K562 (cell line): Measurements from ENCODE around the gene NUP188. TPM values are rescaled to one million over a fixed set of nuclear protein-coding genes. Genes with fewer than 3 reads are reported as not detected.

Source experiments
- ATAC-seq: fragments of 200-7000 bp; cut with Tn5 transposase; 3 replicates; pipeline ENCODE4 v1.9.1; 2020; ENCODE audit warnings: moderate library complexity
- BruUV-seq: library from RNA; stranded (reverse); fragments of 400-500 nt; replicated peaks from 2 replicates; lab custom pipeline; 2021; lab: Mats Ljungman, UMichigan
- CTCF ChIA-PET: fragments of 300-600 bp; formaldehyde crosslinking; extraction: SDS; loops from one replicate; lab custom pipeline; 2021; ENCODE audit warnings: low intra/inter-chr PET ratio; lab: Yijun Ruan, JAX
- POLR2A ChIA-PET: fragments of 300-600, 350-650 bp; sonication (Branson Sonifier 250); formaldehyde crosslinking; extraction: SDS; loops from one replicate; lab custom pipeline; 2021; ENCODE audit warnings: antibody characterized with exemption, inconsistent platforms; lab: Yijun Ruan, JAX
- DNase-seq, 4 experiments: peaks; one replicate each; pipeline versions ENCODE4 v3.0.0 to v3.0.0-alpha.2; 2011 to 2018; ENCODE audit warnings: low spot score in 3 of 4, mixed read lengths in 3 of 4; ENCODE audit errors: extremely low read depth in 1 of 4
- FAIRE-seq: peaks from 2 replicates; lab custom pipeline; 2011; peaks lifted over from hg19 to GRCh38; lab: Jason Lieb, UNC
- H2AFZ ChIP-seq: 2 replicates; pipeline ENCODE4 v1.6.0; 2011; ENCODE audit warnings: low read depth, low read length, control low read depth, inconsistent platforms
- H3K27ac ChIP-seq: fragments of 200-600 bp; 3 replicates; pipeline ENCODE4 v1.8.0; 2011; ENCODE audit warnings: low read depth, mild to moderate bottlenecking, control low read depth, inconsistent platforms, low read length, moderate library complexity, mixed read lengths; ENCODE audit errors: extremely low read depth
- H3K27me3 ChIP-seq, 2 experiments: fragments of 300-600 bp in 1 of 2; 2 replicates in 1 of 2; 3 replicates in 1 of 2; pipeline versions ENCODE4 v1.6.0 to v1.8.0; 2011; ENCODE audit warnings: inconsistent platforms in 2 of 2, low read length in 2 of 2, mild to moderate bottlenecking in 1 of 2, mixed read lengths in 1 of 2, moderate library complexity in 1 of 2; ENCODE audit not compliant: control insufficient read depth in 2 of 2, insufficient read depth in 2 of 2
- H3K36me3 ChIP-seq: fragments of 300-600 bp; 3 replicates; pipeline ENCODE4 v1.8.0; 2011; ENCODE audit warnings: mild to moderate bottlenecking, low read length, inconsistent platforms; ENCODE audit not compliant: control insufficient read depth, insufficient read depth
- H3K4me1 ChIP-seq, 2 experiments: fragments of 200-600 bp in 1 of 2; replicated peaks in 1 of 2; 2 replicates in 1 of 2; 3 replicates in 1 of 2; pipeline versions ENCODE4 v1.5.1 to v1.8.0; 2011; ENCODE audit warnings: inconsistent platforms in 2 of 2, low read length in 2 of 2, mild to moderate bottlenecking in 1 of 2, mixed read lengths in 1 of 2, moderate library complexity in 1 of 2; ENCODE audit not compliant: control insufficient read depth in 2 of 2, insufficient read depth in 2 of 2
- H3K4me2 ChIP-seq: 2 replicates; pipeline ENCODE4 v1.6.1; 2011; ENCODE audit warnings: low read length, control low read depth, inconsistent platforms, mixed read lengths; ENCODE audit not compliant: insufficient read depth
- H3K4me3 ChIP-seq: fragments of 200-600 bp; sonication (generic), shearing (Covaris generic); 2 replicates; pipeline ENCODE4 v1.5.1; 2016; ENCODE audit warnings: control low read depth, inconsistent platforms
- H3K79me2 ChIP-seq: fragments of 200-600 bp; 3 replicates; pipeline ENCODE4 v1.8.0; 2011; ENCODE audit warnings: low read length, inconsistent platforms; ENCODE audit not compliant: control insufficient read depth, insufficient read depth
- H3K9ac ChIP-seq, 2 experiments: 2 replicates each; pipeline versions ENCODE4 v1.6.0 to v1.6.1; 2011; ENCODE audit warnings: low read depth in 2 of 2, low read length in 2 of 2, control low read depth in 1 of 2, inconsistent platforms in 1 of 2, mild to moderate bottlenecking in 1 of 2, mixed read lengths in 1 of 2; ENCODE audit not compliant: insufficient read depth in 1 of 2
- H3K9me1 ChIP-seq: one replicate; pipeline ENCODE4 v1.6.0; 2011; ENCODE audit warnings: inconsistent platforms, mild to moderate bottlenecking, low read length, moderate library complexity; ENCODE audit not compliant: control insufficient read depth, insufficient read depth
- H3K9me3 ChIP-seq: replicated peaks from 2 replicates; pipeline ENCODE4 v1.5.1; 2011; ENCODE audit warnings: low read depth, low read length, inconsistent platforms; ENCODE audit not compliant: control insufficient read depth, insufficient read depth
- H4K20me1 ChIP-seq: replicated peaks from 2 replicates; pipeline ENCODE4 v1.6.1; 2011; ENCODE audit warnings: low read length, inconsistent platforms, mixed read lengths; ENCODE audit not compliant: control insufficient read depth, insufficient read depth
- ARHGAP35 ChIP-seq: fragments of 450-650 bp; IDR thresholded peaks from 2 replicates; pipeline ENCODE4 v1.6.1; 2018; ENCODE audit not compliant: partially characterized antibody
- ATF2 ChIP-seq: sonication (generic); formaldehyde crosslinking; IDR thresholded peaks from 2 replicates; pipeline ENCODE4 v1.8.1; 2022; ENCODE audit warnings: missing genetic modification reagents
- ZBTB5 ChIP-seq: fragments of 450-650 bp; IDR thresholded peaks from 2 replicates; pipeline ENCODE4 v1.6.1; 2017; ENCODE audit warnings: antibody characterized with exemption
- ZKSCAN1 ChIP-seq: fragments of 150-350 bp; IDR thresholded peaks from 2 replicates; pipeline ENCODE4 v1.6.1; 2016; ENCODE audit warnings: low read depth, low read length
- WGBS: fragments of 100-300 bp; shearing (Covaris generic); methylation state at CpG from one replicate; pipeline ENCODE4 v1.1.6; 2016; ENCODE audit warnings: low coverage, mixed read lengths; ENCODE audit not compliant: insufficient coverage; ENCODE audit errors: missing lambda C conversion rate; 5-methylcytosine and 5-hydroxymethylcytosine counted together
- in situ Hi-C: fragments of 300-500 bp; cut with MboI; formaldehyde crosslinking; loops from 4 replicates; pipeline ENCODE4 v1.15.0; 2018; ENCODE audit warnings: inconsistent platforms, mixed read lengths
- intact Hi-C: fragments of 100-400 bp; cut with micrococcal nuclease; formaldehyde crosslinking; loops from 2 replicates; pipeline ENCODE4 v1.14.2; 2022
- polyA plus RNA-seq, 8 experiments: library from polyadenylated mRNA; depleted of rRNA in 4 of 8; stranded (reverse) in 5 of 8; unstranded in 3 of 8; fragments of >200 nt; fragmentation: Nextera tagmentation in 2 of 8; fragmentation: Illumina TruSeq in 1 of 8; extraction: Ambion mirVana in 2 of 8; extraction: Trizol in 1 of 8; gene quantifications; 2 replicates each; pipeline versions ENCODE4 v1.2.1 to v1.2.3, GENCODE V29; 2011 to 2014; ENCODE audit warnings: inconsistent platforms in 1 of 8, missing spikeins in 1 of 8
- total RNA-seq, 7 experiments: library from RNA; depleted of rRNA in 6 of 7; stranded (reverse); fragments of >200 nt in 6 of 7; fragmentation: Illumina TruSeq in 2 of 7; extraction: Trizol in 2 of 7; gene quantifications; 2 replicates each; pipeline versions ENCODE4 v1.2.1 to v1.2.3, GENCODE V29; 2011 to 2021; ENCODE audit warnings: low replicate concordance in 1 of 7

The NUP188 gene
- total and polyA plus RNA-seq, 9 of the 15 experiments (the other 6 are each of a cell fraction or from before 2014, with no cell fraction given) = 11.7 to 135 (median 70.6) TPM

- no peak for FAIRE-seq
- no peaks in the 10 kb centered on the region for H3K9me1 ChIP-seq
- ATAC-seq = no peak
- peaks cover 0 to 50% of the 10 kb centered on the region in 2 experiments; a peak in 3 of 5 replicates for H3K4me1 ChIP-seq
- no peak overlapping the region for H3K4me3 ChIP-seq
- no peak for DNase-seq
- WGBS = 90% methylated on average over 4 of the region's 8 CpGs
- H3K27ac ChIP-seq = no peak overlapping the region
- intact Hi-C loops = no loop called here
- H3K27me3 ChIP-seq = no peaks in the 10 kb centered on the region
- ChIA-PET CTCF (no interaction called here), POLR2A (interaction anchor here (0.6 to 3.4 kb wide), 3 partner anchors 12 to 37 kb away, joined by 3 to 15 read pairs (median 3); partner anchors contain the start of gene SH3GLB2)
- no peaks in the 10 kb centered on the region for H3K9me3 ChIP-seq
- H4K20me1 ChIP-seq = peaks cover 17% of the 10 kb centered on the region
- in situ Hi-C loops = no loop called here
- H3K36me3 ChIP-seq = peaks cover 97% of the 10 kb centered on the region
- H3K4me2 ChIP-seq = no peak overlapping the region
- no TSS peak for BruUV-seq
- no peak overlapping the region for H2AFZ ChIP-seq
- peak overlapping the region in 1 of 2 experiments; percentile 37; a peak in 1 of 4 replicates for H3K9ac ChIP-seq
- no peak for TF ChIP-seq ARHGAP35
- TF ChIP-seq ZBTB5 = no peak
- peak; percentile 96 for TF ChIP-seq ZKSCAN1
- no peak for TF ChIP-seq ATF2 (CRISPR knock-in tag)
- TF ChIP-seq, all 486 proteins: peak for 1
- H3K79me2 ChIP-seq = no peaks in the 10 kb centered on the region
Measured at GRCh38 chr9:129010267-129010975, 62.9 kb downstream of the NUP188 start.
